Measurements from ENCODE around the gene SRP54. TPM values are rescaled to one million over a fixed set of nuclear protein-coding genes. Genes with fewer than 3 reads are reported as not detected.

SRP54 gene
- total RNA-seq, 2 donors from 2014 or later = 40.0 to 42.3 TPM

Other genes with a start within 250 kb of the SRP54 start
- gene BAZ1A, start 107.6 kb upstream of the SRP54 start, total RNA-seq = 10 to 100 TPM; 17.3 to 31.6 TPM
- gene FAM177A1, start 63.3 kb downstream of the SRP54 start, total RNA-seq = 10 to 100 TPM; 69.2 to 84.8 TPM
- 10 to 100 TPM; 41.6 to 49.8 TPM for gene PPP2R3C, start 139.0 kb downstream of the SRP54 start, total RNA-seq
- gene PRORP, start 139.6 kb downstream of the SRP54 start, total RNA-seq = 10 to 100 TPM; 19.1 to 21.7 TPM

All from posterior vena cava (tissue), 2 donors.